Astrocyte (in vitro differentiated cells and primary cell): ENCODE results near the gene GALNS.

Experiments used
- CTCF ChIP-seq: IDR thresholded peaks from 2 replicates; pipeline ENCODE4 v1.5.1; 2011; ENCODE audit warnings: low read depth, mild to moderate bottlenecking, inconsistent platforms, low read length, moderate library complexity; ENCODE audit not compliant: insufficient read depth
- EZH2 ChIP-seq: IDR thresholded peaks from 2 replicates; pipeline ENCODE4 v1.6.1; 2012; ENCODE audit warnings: mild to moderate bottlenecking, low read length, inconsistent platforms; ENCODE audit not compliant: insufficient read depth

- TF ChIP-seq CTCF (no peak), EZH2 (no peak)
These were observed 73.2 kb downstream of the GALNS start for GRCh38 chr16:88783391-88784073.
